ENCODE results near the gene SUCLG1.

GRCh38 chr2:84421197-84421596, 37.9 kb downstream of the SUCLG1 start:
- no peak for TF ChIP-seq CTCF (conservative IDR thresholded peaks at IDR 0.05)
- TF ChIP-seq EZH2 (IDR thresholded peaks at IDR 0.05; ENCODE audit: low read depth) = no peak
